ENCODE results near the gene AKAP9.
"Not testable (repeated sequence)": the region's sequence is repeated elsewhere in the genome, so short reads cannot be mapped to it uniquely, and the experiment has no call there.

DNA sequence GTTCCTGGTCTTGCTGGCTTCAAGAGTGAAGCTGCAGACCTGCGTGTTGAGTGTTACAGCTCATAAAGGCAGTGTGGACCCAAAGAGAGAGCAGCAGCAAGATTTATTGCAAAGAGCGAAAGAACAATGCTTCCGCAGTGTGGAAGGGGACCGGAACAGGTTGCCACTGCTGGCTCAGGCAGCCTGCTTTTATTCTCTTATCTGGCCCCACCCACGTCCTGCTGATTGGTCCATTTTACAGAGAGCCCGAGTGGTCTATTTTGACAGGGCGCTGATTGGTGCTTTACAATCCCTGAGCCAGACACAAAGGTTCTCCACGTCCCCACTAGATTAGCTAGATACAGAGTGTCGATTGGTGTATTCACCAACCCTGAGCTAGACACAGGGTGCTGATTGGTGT is 202.1 kb downstream of the AKAP9 start:
- TF ChIP-seq, protein P1, sequence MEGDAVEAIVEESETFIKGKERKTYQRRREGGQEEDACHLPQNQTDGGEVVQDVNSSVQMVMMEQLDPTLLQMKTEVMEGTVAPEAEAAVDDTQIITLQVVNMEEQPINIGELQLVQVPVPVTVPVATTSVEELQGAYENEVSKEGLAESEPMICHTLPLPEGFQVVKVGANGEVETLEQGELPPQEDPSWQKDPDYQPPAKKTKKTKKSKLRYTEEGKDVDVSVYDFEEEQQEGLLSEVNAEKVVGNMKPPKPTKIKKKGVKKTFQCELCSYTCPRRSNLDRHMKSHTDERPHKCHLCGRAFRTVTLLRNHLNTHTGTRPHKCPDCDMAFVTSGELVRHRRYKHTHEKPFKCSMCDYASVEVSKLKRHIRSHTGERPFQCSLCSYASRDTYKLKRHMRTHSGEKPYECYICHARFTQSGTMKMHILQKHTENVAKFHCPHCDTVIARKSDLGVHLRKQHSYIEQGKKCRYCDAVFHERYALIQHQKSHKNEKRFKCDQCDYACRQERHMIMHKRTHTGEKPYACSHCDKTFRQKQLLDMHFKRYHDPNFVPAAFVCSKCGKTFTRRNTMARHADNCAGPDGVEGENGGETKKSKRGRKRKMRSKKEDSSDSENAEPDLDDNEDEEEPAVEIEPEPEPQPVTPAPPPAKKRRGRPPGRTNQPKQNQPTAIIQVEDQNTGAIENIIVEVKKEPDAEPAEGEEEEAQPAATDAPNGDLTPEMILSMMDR (IDR thresholded peaks at IDR 0.05; ENCODE audit: insufficient read depth, low read length): not testable (repeated sequence)
- not testable (repeated sequence) for TF ChIP-seq POLR2AphosphoS5 (IDR thresholded peaks at IDR 0.05; ENCODE audit: low read depth)
- TF ChIP-seq, protein P2, sequence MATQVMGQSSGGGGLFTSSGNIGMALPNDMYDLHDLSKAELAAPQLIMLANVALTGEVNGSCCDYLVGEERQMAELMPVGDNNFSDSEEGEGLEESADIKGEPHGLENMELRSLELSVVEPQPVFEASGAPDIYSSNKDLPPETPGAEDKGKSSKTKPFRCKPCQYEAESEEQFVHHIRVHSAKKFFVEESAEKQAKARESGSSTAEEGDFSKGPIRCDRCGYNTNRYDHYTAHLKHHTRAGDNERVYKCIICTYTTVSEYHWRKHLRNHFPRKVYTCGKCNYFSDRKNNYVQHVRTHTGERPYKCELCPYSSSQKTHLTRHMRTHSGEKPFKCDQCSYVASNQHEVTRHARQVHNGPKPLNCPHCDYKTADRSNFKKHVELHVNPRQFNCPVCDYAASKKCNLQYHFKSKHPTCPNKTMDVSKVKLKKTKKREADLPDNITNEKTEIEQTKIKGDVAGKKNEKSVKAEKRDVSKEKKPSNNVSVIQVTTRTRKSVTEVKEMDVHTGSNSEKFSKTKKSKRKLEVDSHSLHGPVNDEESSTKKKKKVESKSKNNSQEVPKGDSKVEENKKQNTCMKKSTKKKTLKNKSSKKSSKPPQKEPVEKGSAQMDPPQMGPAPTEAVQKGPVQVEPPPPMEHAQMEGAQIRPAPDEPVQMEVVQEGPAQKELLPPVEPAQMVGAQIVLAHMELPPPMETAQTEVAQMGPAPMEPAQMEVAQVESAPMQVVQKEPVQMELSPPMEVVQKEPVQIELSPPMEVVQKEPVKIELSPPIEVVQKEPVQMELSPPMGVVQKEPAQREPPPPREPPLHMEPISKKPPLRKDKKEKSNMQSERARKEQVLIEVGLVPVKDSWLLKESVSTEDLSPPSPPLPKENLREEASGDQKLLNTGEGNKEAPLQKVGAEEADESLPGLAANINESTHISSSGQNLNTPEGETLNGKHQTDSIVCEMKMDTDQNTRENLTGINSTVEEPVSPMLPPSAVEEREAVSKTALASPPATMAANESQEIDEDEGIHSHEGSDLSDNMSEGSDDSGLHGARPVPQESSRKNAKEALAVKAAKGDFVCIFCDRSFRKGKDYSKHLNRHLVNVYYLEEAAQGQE (IDR thresholded peaks at IDR 0.05; ENCODE audit: insufficient replicate concordance, low read depth): not testable (repeated sequence)

Measured in HL-60 (cell line).